CD14-positive monocyte (primary cell): ENCODE results near the gene XIRP1. TPM values are rescaled to one million over a fixed set of nuclear protein-coding genes. Genes with fewer than 3 reads are reported as not detected.

Experiments
- DNase-seq, 3 donors: peaks; one replicate each; pipeline ENCODE4 v3.0.0-alpha.2; 2011 to 2022
- H2AFZ ChIP-seq: 2 replicates; pipeline ENCODE4 v1.6.0; 2012; ENCODE audit warnings: mild to moderate bottlenecking, low read depth, low read length, inconsistent platforms; ENCODE audit not compliant: insufficient read depth, poor library complexity, severe bottlenecking
- H3K27ac ChIP-seq, 2 donors: 1 replicate in 1 of 2; 2 replicates in 1 of 2; pipeline ENCODE4 v1.5.1; 2012 to 2013; ENCODE audit warnings: low read length in 2 of 2, control low read depth in 1 of 2, inconsistent platforms in 1 of 2, low read depth in 1 of 2, mild to moderate bottlenecking in 1 of 2
- H3K27me3 ChIP-seq, 2 donors: one replicate each; pipeline versions ENCODE4 v1.6.0 to v1.6.1; 2011 to 2013; ENCODE audit warnings: low read length in 2 of 2; ENCODE audit not compliant: control insufficient read depth in 2 of 2, insufficient read depth in 2 of 2
- H3K36me3 ChIP-seq, 2 donors: replicated peaks in 1 of 2; 1 replicate in 1 of 2; 2 replicates in 1 of 2; pipeline versions ENCODE4 v1.5.1 to v1.6.1; 2012 to 2013; ENCODE audit warnings: low read length in 2 of 2, control low read depth in 1 of 2, inconsistent platforms in 1 of 2, mild to moderate bottlenecking in 1 of 2; ENCODE audit not compliant: insufficient read depth in 2 of 2, control insufficient read depth in 1 of 2
- H3K4me1 ChIP-seq, 2 donors: 1 replicate in 1 of 2; 2 replicates in 1 of 2; pipeline versions ENCODE4 v1.5.1 to v1.6.1; 2012 to 2013; ENCODE audit warnings: low read length in 2 of 2, control low read depth in 1 of 2, inconsistent platforms in 1 of 2, mild to moderate bottlenecking in 1 of 2, moderate library complexity in 1 of 2; ENCODE audit not compliant: insufficient read depth in 2 of 2, control insufficient read depth in 1 of 2
- H3K4me2 ChIP-seq: replicated peaks from 2 replicates; pipeline ENCODE3; 2012; ENCODE audit warnings: low read length, moderate library complexity, mild to moderate bottlenecking; ENCODE audit not compliant: poor library complexity, severe bottlenecking; ENCODE audit errors: extremely low read depth
- H3K4me3 ChIP-seq, 3 experiments: fragments of 200-600 bp in 1 of 3; sonication (generic) in 1 of 3; replicated peaks in 1 of 3; 1 replicate in 2 of 3; 2 replicates in 1 of 3; pipeline ENCODE4 v1.5.1; 2011 to 2013; ENCODE audit warnings: low read length in 3 of 3, mild to moderate bottlenecking in 3 of 3, control low read depth in 2 of 3, low read depth in 2 of 3, inconsistent platforms in 1 of 3, moderate library complexity in 1 of 3
- H3K79me2 ChIP-seq: 2 replicates; pipeline ENCODE4 v1.6.0; 2012; ENCODE audit warnings: mild to moderate bottlenecking, control low read depth, inconsistent platforms, low read length, moderate library complexity; ENCODE audit not compliant: insufficient read depth
- H3K9ac ChIP-seq: 2 replicates; pipeline ENCODE4 v1.6.0; 2017; ENCODE audit warnings: low read length, mild to moderate bottlenecking; ENCODE audit not compliant: insufficient read depth, poor library complexity, severe bottlenecking
- H3K9me3 ChIP-seq, 2 donors: replicated peaks in 1 of 2; 1 replicate in 1 of 2; 2 replicates in 1 of 2; pipeline versions ENCODE4 v1.5.1 to v1.6.1; 2012 to 2013; ENCODE audit warnings: low read length in 2 of 2, control low read depth in 1 of 2; ENCODE audit not compliant: control insufficient read depth in 1 of 2, insufficient read depth in 1 of 2
- H4K20me1 ChIP-seq: 2 replicates; pipeline ENCODE4 v1.6.0; 2012; ENCODE audit warnings: mild to moderate bottlenecking, low read length, control low read depth, moderate library complexity; ENCODE audit not compliant: insufficient read depth
- H3K27ac Mint-ChIP-seq, 7 donors: one replicate each; pipeline ENCODE4 v1.8.0; 2020; ENCODE audit warnings: mild to moderate bottlenecking in 7 of 7, mixed read lengths in 7 of 7, moderate library complexity in 6 of 7, inconsistent platforms in 2 of 7
- H3K27me3 Mint-ChIP-seq, 3 donors: one replicate each; pipeline ENCODE4 v1.8.0; 2021 to 2022; ENCODE audit warnings: low read depth in 3 of 3, mild to moderate bottlenecking in 3 of 3, mixed read lengths in 3 of 3, moderate library complexity in 3 of 3, inconsistent platforms in 1 of 3
- H3K36me3 Mint-ChIP-seq, 2 donors: one replicate each; pipeline ENCODE4 v1.8.0; 2020; ENCODE audit warnings: mixed read lengths in 2 of 2, inconsistent platforms in 1 of 2, mild to moderate bottlenecking in 1 of 2
- H3K4me1 Mint-ChIP-seq: one replicate; pipeline ENCODE4 v1.8.0; 2020; ENCODE audit warnings: mild to moderate bottlenecking, mixed read lengths
- H3K4me3 Mint-ChIP-seq, 2 donors: one replicate each; pipeline ENCODE4 v1.8.0; 2020; ENCODE audit warnings: mild to moderate bottlenecking in 2 of 2, mixed read lengths in 2 of 2, moderate library complexity in 1 of 2
- H3K9me3 Mint-ChIP-seq, 7 donors: one replicate each; pipeline ENCODE4 v1.8.0; 2020 to 2022; ENCODE audit warnings: mixed read lengths in 7 of 7, mild to moderate bottlenecking in 6 of 7, moderate library complexity in 6 of 7, inconsistent platforms in 2 of 7
- WGBS: methylation state at CpG from one replicate; pipeline ENCODE4 v1.1.5; 2013; ENCODE audit warnings: missing lambda C conversion rate; ENCODE audit not compliant: insufficient coverage; 5-methylcytosine and 5-hydroxymethylcytosine counted together
- intact Hi-C, 2 donors: fragments of 100-400 bp; cut with micrococcal nuclease; formaldehyde crosslinking; loops; one replicate each; pipeline versions ENCODE4 v1.15.0 to v1.15.1; 2023
- polyA plus RNA-seq, 3 donors: library from polyadenylated mRNA; depleted of rRNA in 1 of 3; unstranded in 2 of 3; stranded (reverse) in 1 of 3; fragments of 300-500 nt in 2 of 3; fragments of >200 nt in 1 of 3; fragmentation: Illumina TruSeq in 2 of 3; gene quantifications; 1 replicate in 2 of 3; 2 replicates in 1 of 3; pipeline ENCODE4 v1.2.3, GENCODE V29; 2012 to 2021
- TF ChIP-seq, protein P1 (sequence below): fragments of 200-600 bp; IDR thresholded peaks from one replicate; pipeline ENCODE4 v1.8.0; 2022; ENCODE audit warnings: antibody characterized with exemption, mild to moderate bottlenecking

XIRP1 gene
- polyA plus RNA-seq, 3 donors = not detected

DNA sequence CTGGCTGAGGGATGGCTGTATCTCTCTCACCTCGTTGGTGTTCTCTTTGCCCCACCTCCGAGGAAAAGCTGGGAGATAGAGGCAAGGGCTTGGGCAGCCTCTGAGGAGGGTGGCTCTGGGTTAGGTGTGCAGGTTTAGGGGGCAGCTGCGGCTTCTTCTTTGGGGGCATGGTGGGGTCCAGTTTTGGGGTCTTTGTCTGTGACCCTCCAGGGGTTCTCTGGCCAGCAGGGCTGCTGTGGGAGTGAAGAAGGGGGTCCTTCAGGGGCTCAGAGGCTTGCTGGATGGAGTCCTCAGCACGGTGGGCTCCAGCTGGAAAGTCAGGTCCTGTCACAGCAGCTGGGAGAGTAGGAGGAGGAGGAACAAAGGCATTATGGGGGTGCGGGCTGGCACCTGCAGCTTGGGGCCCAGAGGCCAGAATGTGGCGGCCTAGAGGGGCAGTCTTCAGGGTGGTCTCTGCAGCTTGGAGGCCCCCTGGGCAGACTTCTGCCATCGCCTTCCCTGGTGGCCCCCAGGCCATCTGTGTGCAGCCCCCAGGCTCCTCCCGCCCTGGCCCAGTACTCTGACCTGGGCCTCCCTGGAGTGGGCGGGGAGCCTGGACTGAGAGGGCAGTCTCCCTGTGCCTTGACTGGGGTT, 7.0 kb downstream of the XIRP1 start:
- Mint-ChIP-seq H3K27ac (peak overlapping the region in 2 of 7 donors; percentile 4 to 24), H3K4me1 (peaks cover 15% of the 10 kb centered on the region), H3K36me3 (peaks cover under 1% of the 10 kb centered on the region in 2 donors), H3K4me3 (no peak overlapping the region), H3K27me3 (peaks cover 6% of the 10 kb centered on the region in 3 donors), H3K9me3 (peaks cover 0 to 3% (median 0%) of the 10 kb centered on the region in 7 donors)
- Histone ChIP-seq H3K9ac (no peak overlapping the region), H4K20me1 (no peaks in the 10 kb centered on the region), H2AFZ (no peak overlapping the region), H3K79me2 (no peaks in the 10 kb centered on the region), H3K4me2 (no peak overlapping the region), H3K27ac (no peak overlapping the region), H3K36me3 (no peaks in the 10 kb centered on the region), H3K9me3 (no peaks in the 10 kb centered on the region), H3K27me3 (peaks cover 0 to 2% of the 10 kb centered on the region in 2 donors), H3K4me1 (peaks cover 8 to 10% of the 10 kb centered on the region in 2 donors), H3K4me3 (no peak overlapping the region)
- whole genome bisulfite sequencing = 94% methylated on average over 7 of the region's 9 CpGs
- DNase-seq = no peak
- intact Hi-C loops = no loop called here
- TF ChIP-seq, protein P1, sequence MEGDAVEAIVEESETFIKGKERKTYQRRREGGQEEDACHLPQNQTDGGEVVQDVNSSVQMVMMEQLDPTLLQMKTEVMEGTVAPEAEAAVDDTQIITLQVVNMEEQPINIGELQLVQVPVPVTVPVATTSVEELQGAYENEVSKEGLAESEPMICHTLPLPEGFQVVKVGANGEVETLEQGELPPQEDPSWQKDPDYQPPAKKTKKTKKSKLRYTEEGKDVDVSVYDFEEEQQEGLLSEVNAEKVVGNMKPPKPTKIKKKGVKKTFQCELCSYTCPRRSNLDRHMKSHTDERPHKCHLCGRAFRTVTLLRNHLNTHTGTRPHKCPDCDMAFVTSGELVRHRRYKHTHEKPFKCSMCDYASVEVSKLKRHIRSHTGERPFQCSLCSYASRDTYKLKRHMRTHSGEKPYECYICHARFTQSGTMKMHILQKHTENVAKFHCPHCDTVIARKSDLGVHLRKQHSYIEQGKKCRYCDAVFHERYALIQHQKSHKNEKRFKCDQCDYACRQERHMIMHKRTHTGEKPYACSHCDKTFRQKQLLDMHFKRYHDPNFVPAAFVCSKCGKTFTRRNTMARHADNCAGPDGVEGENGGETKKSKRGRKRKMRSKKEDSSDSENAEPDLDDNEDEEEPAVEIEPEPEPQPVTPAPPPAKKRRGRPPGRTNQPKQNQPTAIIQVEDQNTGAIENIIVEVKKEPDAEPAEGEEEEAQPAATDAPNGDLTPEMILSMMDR = no peak

DNA sequence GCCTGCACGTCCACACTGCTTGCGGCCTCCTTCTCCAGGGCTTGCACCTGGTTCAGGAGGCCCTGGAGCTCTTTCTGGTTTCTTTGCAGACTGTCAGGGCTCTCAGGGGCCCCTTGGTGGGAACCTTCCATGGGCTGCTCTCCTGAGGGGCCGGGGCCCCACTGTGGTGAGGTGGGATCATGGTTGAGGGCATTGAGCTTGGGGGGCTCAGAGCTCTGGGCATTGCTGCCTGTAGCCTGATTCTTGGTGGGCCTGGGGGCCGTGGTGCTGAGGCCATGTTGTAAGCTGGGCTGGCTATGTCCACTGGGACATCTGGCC, 7.5 kb downstream of the XIRP1 start:
- TF ChIP-seq, protein P1 = no peak
- Mint-ChIP-seq H3K27me3 (peaks cover 11% of the 10 kb centered on the region in 3 donors), H3K27ac (no peak overlapping the region), H3K4me3 (no peak overlapping the region), H3K4me1 (peaks cover 17% of the 10 kb centered on the region), H3K36me3 (peaks cover 3 to 5% of the 10 kb centered on the region in 2 donors), H3K9me3 (peaks cover 0 to 3% (median 0%) of the 10 kb centered on the region in 7 donors)
- WGBS = 95% methylated on average over 4 of the region's 4 CpGs
- Histone ChIP-seq H2AFZ (no peak overlapping the region), H3K4me3 (no peak overlapping the region), H3K4me2 (no peak overlapping the region), H3K27me3 (peaks cover 3 to 7% of the 10 kb centered on the region in 2 donors), H3K36me3 (no peaks in the 10 kb centered on the region), H3K9me3 (no peaks in the 10 kb centered on the region), H3K27ac (no peak overlapping the region), H3K79me2 (no peaks in the 10 kb centered on the region), H3K4me1 (peaks cover 13 to 15% of the 10 kb centered on the region in 2 donors), H3K9ac (no peak overlapping the region), H4K20me1 (no peaks in the 10 kb centered on the region)
- intact Hi-C loops = loop anchor here (5.0 kb wide), 2 partner anchors 38 to 78 kb away; partner anchors contain the start of genes GORASP1 (in 1 of the 2) and TTC21A (in 1 of the 2)
- no peak for DNase-seq
